Measurements from ENCODE around the gene SDF4. TPM values are rescaled to one million over a fixed set of nuclear protein-coding genes. Genes with fewer than 3 reads are reported as not detected.

Gene SDF4
- total RNA-seq, 1 experiment from 2014 or later, result 82.0 TPM

GRCh38 chr1:1183833-1184775 is 47.7 kb downstream of the SDF4 start:
- no peak overlapping the region for H2AFZ ChIP-seq (ENCODE audit: low read length)
- no peak overlapping the region for H4K8ac ChIP-seq (replicated peaks; ENCODE audit: insufficient read length, low read depth, low read length)
- no peak overlapping the region for H2BK15ac ChIP-seq (ENCODE audit: low read depth, low read length)
- no peak overlapping the region for H3K14ac ChIP-seq (ENCODE audit: insufficient read depth, low read length)
- no peak overlapping the region for H2BK5ac ChIP-seq (ENCODE audit: insufficient read length, low read length)
- WGBS (ENCODE audit: extremely low coverage, insufficient read length, low lambda C conversion rate), result no CpG with 5 or more reads among the region's 33 CpGs
- no peaks in the 10 kb centered on the region for H3K4me1 ChIP-seq (ENCODE audit: insufficient read depth, low read length)
- no peaks in the 10 kb centered on the region for H3K27me3 ChIP-seq (ENCODE audit: insufficient read depth, low read length)
- H2AK5ac ChIP-seq (ENCODE audit: insufficient read length, low read length), result no peak overlapping the region
- H4K91ac ChIP-seq (ENCODE audit: insufficient read length, low read depth, low read length), result no peak overlapping the region
- no peak overlapping the region for H3K4me2 ChIP-seq (ENCODE audit: insufficient read depth, insufficient read length, low read length)
- no peak overlapping the region for H3K23ac ChIP-seq (ENCODE audit: insufficient read length, low read depth, low read length)
- DNase-seq, result peak; percentile 23
- no peaks in the 10 kb centered on the region for H3K79me1 ChIP-seq (ENCODE audit: insufficient read depth, low read depth, low read length, poor library complexity, severe bottlenecking)
- no peak for TF ChIP-seq CTCF (conservative IDR thresholded peaks at IDR 0.05)
- peaks cover 0 to 7% (median 0%) of the 10 kb centered on the region in 3 experiments; a peak in 2 of 7 replicates for H3K36me3 Mint-ChIP-seq (ENCODE audit: insufficient read depth in 1 of 3, low read depth in 3 of 3)
- no peak overlapping the region for H3T11ph ChIP-seq (ENCODE audit: low read length)
- H3K56ac ChIP-seq (ENCODE audit: insufficient read length, low read depth, low read length), result no peak overlapping the region
- H3K18ac ChIP-seq (ENCODE audit: insufficient read length, low read depth, low read length), result no peak overlapping the region
- no peak overlapping the region for H2BK12ac ChIP-seq (ENCODE audit: insufficient read length, low read depth, low read length)
- H3K4me1 Mint-ChIP-seq, result peaks cover 1 to 7% of the 10 kb centered on the region in 2 experiments; a peak in 2 of 4 replicates
- no peak overlapping the region for H3K4me3 Mint-ChIP-seq
- H4K5ac ChIP-seq (ENCODE audit: insufficient read length, low read depth, low read length), result no peak overlapping the region
- H3K9me3 ChIP-seq (ENCODE audit: control insufficient read depth, low read depth, low read length), result no peaks in the 10 kb centered on the region
- H3K9ac ChIP-seq (ENCODE audit: extremely low read depth, insufficient read length, low read length), result no peak overlapping the region
- H2BK120ac ChIP-seq (ENCODE audit: low read depth, low read length, poor library complexity, severe bottlenecking), result no peak overlapping the region
- no peak overlapping the region for H3K27ac ChIP-seq (ENCODE audit: insufficient read length, low read depth, low read length)
- H3K79me2 ChIP-seq (ENCODE audit: insufficient read depth, low read length), result no peaks in the 10 kb centered on the region
- H4K20me1 ChIP-seq (ENCODE audit: control insufficient read depth, insufficient read depth, insufficient read length), result no peaks in the 10 kb centered on the region
- peaks cover 1 to 3% of the 10 kb centered on the region in 2 experiments; a peak in 3 of 5 replicates for H3K9me3 Mint-ChIP-seq
- H3K4ac ChIP-seq (ENCODE audit: low read depth, low read length), result no peak overlapping the region
- H3K23me2 ChIP-seq (ENCODE audit: insufficient read length, low read depth, low read length, poor library complexity, severe bottlenecking), result no peaks in the 10 kb centered on the region
- H3K27me3 Mint-ChIP-seq (ENCODE audit: low read depth), result peaks cover 4% of the 10 kb centered on the region
- no peak overlapping the region; a peak in 1 of 7 replicates for H3K27ac Mint-ChIP-seq
- no peak overlapping the region for H2BK20ac ChIP-seq (ENCODE audit: low read depth, low read length, poor library complexity, severe bottlenecking)

Measured in H9 (cell line).